TTC549 (cell line): Measurements from ENCODE around the gene SPACA4.
A peak's percentile ranks its signal among the peaks of the same experiment; 100 is the strongest.

Source experiments
- FAIRE-seq: peaks from 2 replicates; lab custom pipeline; 2012; peaks lifted over from hg19 to GRCh38; lab: Jason Lieb, UNC

The SPACA4 gene

GRCh38 chr19:48634424-48635262 is 28.1 kb downstream of the SPACA4 start:
- FAIRE-seq, result peak; percentile 75

- no peak for FAIRE-seq
These were observed 28.9 kb downstream of the SPACA4 start for GRCh38 chr19:48635263-48635965.

GRCh38 chr19:48635966-48636858 is 29.7 kb downstream of the SPACA4 start:
- no peak for FAIRE-seq

GRCh38 chr19:48636859-48637448 is 30.4 kb downstream of the SPACA4 start, which contains the start of gene DBP:
DBP (minus strand) TSS chr19:48637379; CDS start chr19:48636994, 385 bp downstream.
- no peak for FAIRE-seq

- peak; percentile 84 for FAIRE-seq
These were observed 31.0 kb downstream of the SPACA4 start for GRCh38 chr19:48637449-48637947.

GRCh38 chr19:48637948-48638830 is 31.6 kb downstream of the SPACA4 start:
- FAIRE-seq, result no peak

- no peak for FAIRE-seq
These were observed 32.4 kb downstream of the SPACA4 start for GRCh38 chr19:48638831-48639381.

- FAIRE-seq, result no peak
These were observed 33.2 kb downstream of the SPACA4 start for GRCh38 chr19:48639483-48640375.

GRCh38 chr19:48641850-48642249 is 35.3 kb downstream of the SPACA4 start:
- no peak for FAIRE-seq

GRCh38 chr19:48642862-48643261 is 36.3 kb downstream of the SPACA4 start:
- FAIRE-seq, result no peak

GRCh38 chr19:48644355-48644754 is 37.8 kb downstream of the SPACA4 start:
- no peak for FAIRE-seq

GRCh38 chr19:48644839-48645619 is 38.5 kb downstream of the SPACA4 start:
- FAIRE-seq, result peak; percentile 15

- FAIRE-seq, result no peak
These were observed 39.1 kb downstream of the SPACA4 start for GRCh38 chr19:48645620-48646000.

GRCh38 chr19:48646001-48646721 is 39.6 kb downstream of the SPACA4 start, which contains the start of gene CA11:
CA11 (minus strand) TSS chr19:48646187; CDS start chr19:48645632, 555 bp downstream.
- FAIRE-seq, result no peak

- FAIRE-seq, result no peak
These were observed 40.2 kb downstream of the SPACA4 start for GRCh38 chr19:48646722-48647216.

- no peak for FAIRE-seq
These were observed 41.6 kb downstream of the SPACA4 start for GRCh38 chr19:48648134-48648533.

GRCh38 chr19:48650974-48651682 is 44.6 kb downstream of the SPACA4 start:
- FAIRE-seq, result no peak
